Measurements from ENCODE around the gene GMPR. TPM values are rescaled to one million over a fixed set of nuclear protein-coding genes. Genes with fewer than 3 reads are reported as not detected.

Gene GMPR
- total and polyA plus RNA-seq, 4 experiments from 2014 or later, result 0.56 to 0.68 TPM; not detected in 2

GRCh38 chr6:16329233-16329632 is 90.8 kb downstream of the GMPR start:
- Mint-ChIP-seq H3K27ac (peak overlapping the region in 5 of 7 donors; percentile 13 to 90 (median 30)), H3K36me3 (peaks cover 16 to 31% of the 10 kb centered on the region in 2 donors), H3K27me3 (no peaks in the 10 kb centered on the region), H3K4me1 (peaks cover 12 to 38% (median 20%) of the 10 kb centered on the region in 4 donors), H3K9me3 (no peaks in the 10 kb centered on the region), H3K4me3 (peak overlapping the region in 1 of 8 donors; percentile 37)
- H3K9me3 ChIP-seq (ENCODE audit: control insufficient read depth in 1 of 2, low read length in 2 of 2), result no peaks in the 10 kb centered on the region
- peaks cover 14% of the 10 kb centered on the region for H3K36me3 ChIP-seq (ENCODE audit: insufficient read depth, low read length)
- H3K4me3 ChIP-seq (ENCODE audit: low read length in 2 of 2), result no peak overlapping the region
- CTCF ChIA-PET (ENCODE audit: partially characterized antibody), result interaction anchor here (1.1 to 9.7 kb wide), 5 partner anchors 8 to 441 kb away, joined by 3 to 150 read pairs (median 5); no protein-coding TSS in a partner anchor
- no peak overlapping the region for H3K27ac ChIP-seq (ENCODE audit: low read depth, low read length)
- no peak for DNase-seq
- intact Hi-C loops (cut with micrococcal nuclease), result loop anchor here (10.0 kb wide), 1 partner anchor 194 kb away; no protein-coding TSS in a partner anchor
- H3K4me1 ChIP-seq (ENCODE audit: insufficient read depth, low read length), result peaks cover 34% of the 10 kb centered on the region
- H3K27me3 ChIP-seq (ENCODE audit: insufficient read depth, low read length), result no peaks in the 10 kb centered on the region
- POLR2A ChIA-PET (ENCODE audit: partially characterized antibody), result interaction anchor here (1.4 kb wide), 1 partner anchor 434 kb away, joined by 4 read pairs; no protein-coding TSS in a partner anchor

GRCh38 chr6:16331384-16332174 is 93.2 kb downstream of the GMPR start:
- Histone ChIP-seq H3K36me3 (ENCODE audit: insufficient read depth, low read length) (peaks cover 5% of the 10 kb centered on the region), H3K27me3 (ENCODE audit: insufficient read depth, low read length) (no peaks in the 10 kb centered on the region), H3K4me1 (ENCODE audit: insufficient read depth, low read length) (peaks cover 18% of the 10 kb centered on the region), H3K9me3 (ENCODE audit: control insufficient read depth in 1 of 2, low read length in 2 of 2) (no peaks in the 10 kb centered on the region), H3K4me3 (ENCODE audit: low read length in 2 of 2) (no peak overlapping the region), H3K27ac (ENCODE audit: low read depth, low read length) (peak overlapping the region; percentile 50)
- Mint-ChIP-seq H3K27ac (no peak overlapping the region), H3K9me3 (no peaks in the 10 kb centered on the region), H3K36me3 (peaks cover 7 to 12% of the 10 kb centered on the region in 2 donors), H3K4me3 (no peak overlapping the region), H3K4me1 (peaks cover 0 to 20% (median 8%) of the 10 kb centered on the region in 4 donors), H3K27me3 (no peaks in the 10 kb centered on the region)
- POLR2A ChIA-PET (ENCODE audit: partially characterized antibody), result interaction anchor here (0.6 to 2.2 kb wide), 6 partner anchors 9 to 431 kb away, joined by 3 to 14 read pairs (median 4); partner anchors contain the start of gene ATXN1
- intact Hi-C loops (cut with micrococcal nuclease), result loop anchor here (1.0 to 5.0 kb wide), 11 partner anchors 11 to 756 kb away; partner anchors contain the start of gene ATXN1
- DNase-seq, result peak; percentile 53 to 61 (median 57)
- CTCF ChIA-PET (ENCODE audit: partially characterized antibody), result interaction anchor here (0.6 to 9.7 kb wide), 30 partner anchors 9 to 633 kb away, joined by 3 to 150 read pairs (median 5); partner anchors contain the start of gene ATXN1

- H3K27ac Mint-ChIP-seq, result no peak overlapping the region
- H3K27me3 Mint-ChIP-seq, result no peaks in the 10 kb centered on the region
- no peaks in the 10 kb centered on the region for H3K9me3 Mint-ChIP-seq
- Histone ChIP-seq H3K36me3 (ENCODE audit: insufficient read depth, low read length) (no peaks in the 10 kb centered on the region), H3K27ac (ENCODE audit: low read depth, low read length) (peak overlapping the region; percentile 50), H3K27me3 (ENCODE audit: insufficient read depth, low read length) (no peaks in the 10 kb centered on the region), H3K4me1 (ENCODE audit: insufficient read depth, low read length) (peaks cover 18% of the 10 kb centered on the region), H3K9me3 (ENCODE audit: control insufficient read depth in 1 of 2, low read length in 2 of 2) (no peaks in the 10 kb centered on the region), H3K4me3 (ENCODE audit: low read length in 2 of 2) (no peak overlapping the region)
- H3K4me1 Mint-ChIP-seq, result peaks cover 0 to 20% (median 8%) of the 10 kb centered on the region in 4 donors
- ChIA-PET POLR2A (ENCODE audit: partially characterized antibody) (interaction anchor here (0.6 to 2.2 kb wide), 6 partner anchors 9 to 430 kb away, joined by 3 to 14 read pairs (median 4); partner anchors contain the start of gene ATXN1), CTCF (ENCODE audit: partially characterized antibody) (interaction anchor here (0.6 to 9.7 kb wide), 30 partner anchors 8 to 632 kb away, joined by 3 to 150 read pairs (median 5); partner anchors contain the start of gene ATXN1)
- H3K4me3 Mint-ChIP-seq, result no peak overlapping the region
- DNase-seq, result peak; percentile 77 to 86 (median 79)
- H3K36me3 Mint-ChIP-seq, result peaks cover 4 to 8% of the 10 kb centered on the region in 2 donors
- intact Hi-C loops (cut with micrococcal nuclease), result loop anchor here (1.0 to 5.0 kb wide), 10 partner anchors 16 to 755 kb away; partner anchors contain the start of gene ATXN1
Measured at GRCh38 chr6:16332175-16332542, 93.8 kb downstream of the GMPR start.

- CTCF ChIA-PET (ENCODE audit: partially characterized antibody), result interaction anchor here (0.9 to 9.7 kb wide), 18 partner anchors 9 to 486 kb away, joined by 3 to 150 read pairs (median 5); partner anchors contain the start of gene ATXN1
- Histone ChIP-seq H3K9me3 (ENCODE audit: control insufficient read depth in 1 of 2, low read length in 2 of 2) (no peaks in the 10 kb centered on the region), H3K4me3 (ENCODE audit: low read length in 2 of 2) (no peak overlapping the region), H3K4me1 (ENCODE audit: insufficient read depth, low read length) (peaks cover 18% of the 10 kb centered on the region), H3K27me3 (ENCODE audit: insufficient read depth, low read length) (no peaks in the 10 kb centered on the region), H3K36me3 (ENCODE audit: insufficient read depth, low read length) (no peaks in the 10 kb centered on the region), H3K27ac (ENCODE audit: low read depth, low read length) (no peak overlapping the region)
- Mint-ChIP-seq H3K27me3 (no peaks in the 10 kb centered on the region), H3K36me3 (peaks cover 0 to 4% of the 10 kb centered on the region in 2 donors), H3K4me3 (no peak overlapping the region), H3K4me1 (peaks cover 0 to 16% (median 6%) of the 10 kb centered on the region in 4 donors), H3K27ac (peak overlapping the region in 4 of 7 donors; percentile 35 to 69 (median 55)), H3K9me3 (no peaks in the 10 kb centered on the region)
- POLR2A ChIA-PET (ENCODE audit: partially characterized antibody), result interaction anchor here (1.1 to 1.9 kb wide), 3 partner anchors 76 to 430 kb away, joined by 3 read pairs; no protein-coding TSS in a partner anchor
- no peak for DNase-seq
- intact Hi-C loops (cut with micrococcal nuclease), result loop anchor here (5.0 kb wide), 3 partner anchors 179 to 754 kb away; no protein-coding TSS in a partner anchor
Measured at GRCh38 chr6:16333580-16333979, 95.2 kb downstream of the GMPR start.

- DNase-seq, result no peak
- no peak overlapping the region for H3K4me3 ChIP-seq (ENCODE audit: low read length in 2 of 2)
- peaks cover 18% of the 10 kb centered on the region for H3K4me1 ChIP-seq (ENCODE audit: insufficient read depth, low read length)
- no peaks in the 10 kb centered on the region for H3K9me3 ChIP-seq (ENCODE audit: control insufficient read depth in 1 of 2, low read length in 2 of 2)
- intact Hi-C loops (cut with micrococcal nuclease), result loop anchor here (5.0 kb wide), 3 partner anchors 178 to 753 kb away; no protein-coding TSS in a partner anchor
- Mint-ChIP-seq H3K9me3 (no peaks in the 10 kb centered on the region), H3K36me3 (no peaks in the 10 kb centered on the region), H3K4me1 (peaks cover 0 to 13% (median 4%) of the 10 kb centered on the region in 4 donors), H3K4me3 (no peak overlapping the region), H3K27ac (peak overlapping the region in 5 of 7 donors; percentile 6 to 86 (median 25)), H3K27me3 (no peaks in the 10 kb centered on the region)
- H3K27ac ChIP-seq (ENCODE audit: low read depth, low read length), result no peak overlapping the region
- no peaks in the 10 kb centered on the region for H3K27me3 ChIP-seq (ENCODE audit: insufficient read depth, low read length)
- no peaks in the 10 kb centered on the region for H3K36me3 ChIP-seq (ENCODE audit: insufficient read depth, low read length)
- ChIA-PET POLR2A (ENCODE audit: partially characterized antibody) (interaction anchor here (1.1 to 1.9 kb wide), 3 partner anchors 12 to 429 kb away, joined by 3 read pairs; no protein-coding TSS in a partner anchor), CTCF (ENCODE audit: partially characterized antibody) (interaction anchor here (0.9 to 9.7 kb wide), 9 partner anchors 14 to 436 kb away, joined by 3 to 150 read pairs (median 7); partner anchors contain the start of gene ATXN1)
Measured at GRCh38 chr6:16334671-16335070, 96.3 kb downstream of the GMPR start.

DNA sequence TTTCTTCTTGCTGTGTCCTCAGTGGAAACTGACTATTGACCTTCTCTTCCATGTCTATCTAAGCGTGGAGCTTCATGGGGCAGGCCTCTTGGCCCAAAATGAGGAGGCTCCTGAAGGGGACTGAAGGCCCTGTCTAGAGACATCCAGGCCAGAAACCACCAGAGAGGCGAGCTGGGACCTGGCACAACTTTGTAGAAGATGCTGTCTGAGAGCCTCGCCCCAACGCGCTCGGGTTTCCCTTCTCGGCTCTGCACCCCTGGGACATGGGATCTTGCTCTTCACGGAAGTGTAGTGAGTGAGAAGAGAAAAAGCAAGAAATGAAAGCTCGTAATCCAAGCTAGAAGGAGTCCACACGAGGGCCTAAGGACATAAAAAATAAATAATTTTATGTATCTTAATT is 96.8 kb downstream of the GMPR start:
- H3K27ac Mint-ChIP-seq, result peak overlapping the region in 5 of 7 donors; percentile 6 to 29 (median 19)
- no peak overlapping the region for H3K4me3 ChIP-seq (ENCODE audit: low read length in 2 of 2)
- CTCF ChIA-PET (ENCODE audit: partially characterized antibody), result interaction anchor here (1.2 to 9.7 kb wide), 4 partner anchors 14 to 428 kb away, joined by 3 to 150 read pairs (median 26); partner anchors contain the start of gene ATXN1
- H3K36me3 Mint-ChIP-seq, result no peaks in the 10 kb centered on the region
- no peaks in the 10 kb centered on the region for H3K9me3 ChIP-seq (ENCODE audit: control insufficient read depth in 1 of 2, low read length in 2 of 2)
- H3K9me3 Mint-ChIP-seq, result no peaks in the 10 kb centered on the region
- peaks cover 18% of the 10 kb centered on the region for H3K4me1 ChIP-seq (ENCODE audit: insufficient read depth, low read length)
- peaks cover 0 to 10% (median 5%) of the 10 kb centered on the region in 4 donors for H3K4me1 Mint-ChIP-seq
- POLR2A ChIA-PET (ENCODE audit: partially characterized antibody), result interaction anchor here (1.6 to 1.9 kb wide), 2 partner anchors 13 to 75 kb away, joined by 3 read pairs; no protein-coding TSS in a partner anchor
- no peak for DNase-seq
- H3K36me3 ChIP-seq (ENCODE audit: insufficient read depth, low read length), result no peaks in the 10 kb centered on the region
- H3K27ac ChIP-seq (ENCODE audit: low read depth, low read length), result no peak overlapping the region
- no peak overlapping the region for H3K4me3 Mint-ChIP-seq
- no peaks in the 10 kb centered on the region for H3K27me3 Mint-ChIP-seq
- H3K27me3 ChIP-seq (ENCODE audit: insufficient read depth, low read length), result no peaks in the 10 kb centered on the region
- intact Hi-C loops (cut with micrococcal nuclease), result no loop called here

All from CD4-positive, alpha-beta memory T cell (primary cell).